ENCODE data around the gene COL5A1. TPM values are rescaled to one million over a fixed set of nuclear protein-coding genes. Genes with fewer than 3 reads are reported as not detected.

COL5A1 gene
- total RNA-seq, 4 donors from 2014 or later = 1.6 to 2.8 (median 2.3) TPM

DNA sequence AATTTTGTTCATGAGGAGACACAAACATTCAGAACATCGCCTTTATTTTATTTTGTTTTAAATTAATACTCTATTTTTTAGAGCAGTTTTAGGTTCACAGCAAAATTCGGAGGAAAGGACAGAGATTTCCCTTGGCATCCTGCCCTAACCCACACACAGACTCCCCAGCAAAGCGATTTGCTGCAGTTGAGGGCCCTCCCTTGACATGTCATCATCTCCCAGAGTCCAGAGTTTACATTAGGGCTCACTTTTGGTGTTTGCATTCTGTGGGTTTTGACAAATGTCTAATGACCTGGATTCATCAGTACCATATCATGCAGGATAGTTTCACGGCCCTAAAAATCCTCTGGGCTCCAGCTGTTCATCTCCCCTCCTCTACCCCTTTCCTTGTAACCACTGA is 33.6 kb upstream of the COL5A1 start:
- in situ Hi-C loops (cut with MboI; ENCODE audit: low sequenced_read_pairs in 4 of 4) = no loop called here
- H3K27ac ChIP-seq = no peak overlapping the region
- H3K27me3 ChIP-seq = no peaks in the 10 kb centered on the region
- H3K9me3 ChIP-seq = no peaks in the 10 kb centered on the region
- no peak overlapping the region for H3K4me3 ChIP-seq
- H3K36me3 ChIP-seq = no peaks in the 10 kb centered on the region
- no peak for TF ChIP-seq POLR2A (IDR thresholded peaks at IDR 0.05)
- TF ChIP-seq, protein P1, sequence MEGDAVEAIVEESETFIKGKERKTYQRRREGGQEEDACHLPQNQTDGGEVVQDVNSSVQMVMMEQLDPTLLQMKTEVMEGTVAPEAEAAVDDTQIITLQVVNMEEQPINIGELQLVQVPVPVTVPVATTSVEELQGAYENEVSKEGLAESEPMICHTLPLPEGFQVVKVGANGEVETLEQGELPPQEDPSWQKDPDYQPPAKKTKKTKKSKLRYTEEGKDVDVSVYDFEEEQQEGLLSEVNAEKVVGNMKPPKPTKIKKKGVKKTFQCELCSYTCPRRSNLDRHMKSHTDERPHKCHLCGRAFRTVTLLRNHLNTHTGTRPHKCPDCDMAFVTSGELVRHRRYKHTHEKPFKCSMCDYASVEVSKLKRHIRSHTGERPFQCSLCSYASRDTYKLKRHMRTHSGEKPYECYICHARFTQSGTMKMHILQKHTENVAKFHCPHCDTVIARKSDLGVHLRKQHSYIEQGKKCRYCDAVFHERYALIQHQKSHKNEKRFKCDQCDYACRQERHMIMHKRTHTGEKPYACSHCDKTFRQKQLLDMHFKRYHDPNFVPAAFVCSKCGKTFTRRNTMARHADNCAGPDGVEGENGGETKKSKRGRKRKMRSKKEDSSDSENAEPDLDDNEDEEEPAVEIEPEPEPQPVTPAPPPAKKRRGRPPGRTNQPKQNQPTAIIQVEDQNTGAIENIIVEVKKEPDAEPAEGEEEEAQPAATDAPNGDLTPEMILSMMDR (IDR thresholded peaks at IDR 0.05 in 4 of 5, conservative IDR thresholded peaks at IDR 0.05 in 1 of 5) = no peak
- intact Hi-C loops (cut with DNase I; ENCODE audit: low total_unique reads) = no loop called here
- no peak for DNase-seq
- no peak for ATAC-seq
- no peaks in the 10 kb centered on the region for H3K4me1 ChIP-seq

DNA sequence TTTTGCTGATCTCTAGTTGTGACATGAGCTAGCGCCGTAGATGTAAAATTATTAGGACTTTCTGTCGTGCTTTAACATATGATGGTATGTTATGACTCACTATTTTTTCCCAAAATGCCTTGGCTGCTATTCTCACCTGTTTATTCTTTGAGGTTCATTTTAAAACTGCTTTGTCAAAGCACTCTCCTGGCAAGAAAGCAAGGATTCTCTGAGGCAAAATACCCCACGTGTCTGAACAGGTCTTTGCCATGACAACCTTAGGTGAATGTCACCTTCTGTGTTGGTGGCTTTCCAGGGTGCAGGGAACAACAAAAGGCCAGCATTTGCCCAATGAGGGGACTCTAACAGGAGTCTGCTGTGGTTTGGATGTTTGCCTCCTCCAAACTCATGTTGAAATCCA is 30.6 kb upstream of the COL5A1 start:
- intact Hi-C loops (cut with DNase I; ENCODE audit: low total_unique reads) = no loop called here

DNA sequence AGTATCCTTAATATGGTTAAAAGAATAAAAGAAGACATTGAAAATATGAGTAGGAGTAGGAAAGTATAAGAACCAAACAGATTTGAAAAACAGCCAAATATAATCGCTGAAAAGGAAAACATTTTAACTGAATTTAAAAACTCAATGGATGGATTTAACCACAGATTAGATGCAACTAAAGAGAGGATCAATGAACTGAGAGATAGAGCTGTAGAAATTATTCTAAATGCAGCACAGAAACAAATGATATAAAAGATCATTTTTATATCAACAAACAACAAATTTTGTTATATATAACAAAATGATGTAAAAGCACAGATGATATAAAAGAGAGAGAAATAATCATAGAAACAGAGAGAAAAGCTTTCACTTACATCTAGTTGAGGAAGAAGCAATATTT is 29.3 kb upstream of the COL5A1 start:
- no peak for ATAC-seq
- no peak for DNase-seq
- no peak overlapping the region for H3K27ac ChIP-seq
- TF ChIP-seq, protein P1 (IDR thresholded peaks at IDR 0.05 in 4 of 5, conservative IDR thresholded peaks at IDR 0.05 in 1 of 5) = no peak
- TF ChIP-seq POLR2A (IDR thresholded peaks at IDR 0.05) = no peak
- H3K4me1 ChIP-seq = no peaks in the 10 kb centered on the region
- intact Hi-C loops (cut with DNase I; ENCODE audit: low total_unique reads) (no loop called here), in situ Hi-C loops (cut with MboI; ENCODE audit: low sequenced_read_pairs in 4 of 4) (no loop called here)
- peaks cover 0 to 5% (median 0%) of the 10 kb centered on the region in 3 donors for H3K27me3 ChIP-seq
- H3K4me3 ChIP-seq = no peak overlapping the region
- no peaks in the 10 kb centered on the region for H3K36me3 ChIP-seq
- H3K9me3 ChIP-seq = no peaks in the 10 kb centered on the region

More for the DNA sequence above, 30.6 kb upstream of the COL5A1 start:
- Histone ChIP-seq H3K9me3 (no peaks in the 10 kb centered on the region), H3K4me1 (no peaks in the 10 kb centered on the region), H3K27me3 (peaks cover 0 to 5% (median 0%) of the 10 kb centered on the region in 3 donors), H3K36me3 (no peaks in the 10 kb centered on the region), H3K27ac (no peak overlapping the region), H3K4me3 (no peak overlapping the region)
- TF ChIP-seq POLR2A (IDR thresholded peaks at IDR 0.05) = no peak
- TF ChIP-seq, protein P1 (IDR thresholded peaks at IDR 0.05 in 4 of 5, conservative IDR thresholded peaks at IDR 0.05 in 1 of 5) = no peak
- in situ Hi-C loops (cut with MboI; ENCODE audit: low sequenced_read_pairs in 4 of 4) = no loop called here
- no peak for ATAC-seq
- no peak for DNase-seq

DNA sequence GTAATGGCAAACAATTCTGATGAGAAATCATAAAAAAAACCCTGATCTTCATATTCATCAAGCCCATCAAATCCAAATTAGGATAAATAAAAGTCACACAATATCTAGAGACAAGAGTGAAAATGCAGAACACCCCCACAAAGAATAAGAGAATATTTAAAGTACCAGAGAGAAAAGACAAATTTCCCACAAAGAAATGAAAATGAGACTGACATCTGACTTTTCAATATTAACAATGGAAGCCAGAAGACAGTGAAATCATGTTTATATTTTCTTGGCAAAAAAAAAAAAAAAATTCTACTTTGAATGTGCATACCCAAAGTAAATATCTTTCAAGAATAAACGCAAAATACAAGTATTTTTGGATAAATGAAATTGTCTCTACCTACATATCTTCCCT is 28.9 kb upstream of the COL5A1 start:
- in situ Hi-C loops (cut with MboI; ENCODE audit: low sequenced_read_pairs in 4 of 4) = no loop called here
- H3K27me3 ChIP-seq = peaks cover 0 to 5% (median under 1%) of the 10 kb centered on the region in 3 donors
- DNase-seq = no peak
- TF ChIP-seq, protein P1 (IDR thresholded peaks at IDR 0.05 in 4 of 5, conservative IDR thresholded peaks at IDR 0.05 in 1 of 5) = no peak
- no peak for TF ChIP-seq POLR2A (IDR thresholded peaks at IDR 0.05)
- no peak for ATAC-seq
- intact Hi-C loops (cut with DNase I; ENCODE audit: low total_unique reads) = no loop called here
- H3K36me3 ChIP-seq = no peaks in the 10 kb centered on the region
- no peaks in the 10 kb centered on the region for H3K9me3 ChIP-seq
- H3K4me3 ChIP-seq = no peak overlapping the region
- H3K27ac ChIP-seq = no peak overlapping the region
- no peaks in the 10 kb centered on the region for H3K4me1 ChIP-seq

DNA sequence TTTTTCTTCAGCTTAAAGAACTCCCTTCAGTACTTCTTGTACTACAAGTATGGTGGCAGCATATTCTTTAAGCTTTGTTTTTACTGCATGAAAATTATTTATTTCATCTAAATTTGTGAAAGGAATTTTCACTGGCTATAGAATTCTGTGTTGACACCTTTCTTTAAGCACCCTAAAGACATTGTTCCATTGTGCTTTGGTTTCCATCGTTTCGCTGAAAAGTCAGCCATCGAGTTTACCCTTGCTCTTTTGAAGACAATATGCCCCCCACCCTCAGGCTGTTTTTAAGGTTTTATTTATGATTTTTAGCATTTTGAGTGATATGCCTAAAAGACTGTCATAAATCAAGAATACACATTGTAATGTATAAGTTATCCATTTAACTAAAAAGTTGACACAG is 27.3 kb upstream of the COL5A1 start:
- Histone ChIP-seq H3K27me3 (peaks cover 3 to 13% (median 11%) of the 10 kb centered on the region in 3 donors), H3K4me1 (no peaks in the 10 kb centered on the region), H3K9me3 (no peaks in the 10 kb centered on the region), H3K4me3 (no peak overlapping the region), H3K27ac (no peak overlapping the region), H3K36me3 (no peaks in the 10 kb centered on the region)
- in situ Hi-C loops (cut with MboI; ENCODE audit: low sequenced_read_pairs in 4 of 4) (no loop called here), intact Hi-C loops (cut with DNase I; ENCODE audit: low total_unique reads) (no loop called here)
- TF ChIP-seq, protein P1 (IDR thresholded peaks at IDR 0.05 in 4 of 5, conservative IDR thresholded peaks at IDR 0.05 in 1 of 5) = no peak
- no peak for TF ChIP-seq POLR2A (IDR thresholded peaks at IDR 0.05)
- DNase-seq (no peak), ATAC-seq (no peak)
